ENCODE data around the gene MYCBP. TPM values are rescaled to one million over a fixed set of nuclear protein-coding genes. Genes with fewer than 3 reads are reported as not detected.
"Not testable (repeated sequence)": the region's sequence is repeated elsewhere in the genome, so short reads cannot be mapped to it uniquely, and the experiment has no call there.

The MYCBP gene
- total RNA-seq, 1 donor from 2014 or later: 11.5 TPM

- no peaks in the 10 kb centered on the region for H3K27me3 ChIP-seq (ENCODE audit: control insufficient read depth, insufficient read depth, low read length)
- H3K36me3 ChIP-seq (ENCODE audit: control insufficient read depth, insufficient read depth, low read length): no peaks in the 10 kb centered on the region
- H3K4me3 ChIP-seq (ENCODE audit: low read depth, low read length): no peak overlapping the region
- DNase-seq (ENCODE audit: low read depth): no peak
- no peak for TF ChIP-seq CTCF (IDR thresholded peaks at IDR 0.05; ENCODE audit: insufficient read depth, low read length, poor library complexity, severe bottlenecking)
Measured at GRCh38 chr1:38848071-38848470, 25.1 kb downstream of the MYCBP start.

GRCh38 chr1:38846210-38846609, 26.9 kb downstream of the MYCBP start:
- no peak for TF ChIP-seq CTCF (IDR thresholded peaks at IDR 0.05; ENCODE audit: insufficient read depth, low read length, poor library complexity, severe bottlenecking)
- no peaks in the 10 kb centered on the region for H3K36me3 ChIP-seq (ENCODE audit: control insufficient read depth, insufficient read depth, low read length)
- no peak for DNase-seq (ENCODE audit: low read depth)

GRCh38 chr1:38845088-38845487, 28.1 kb downstream of the MYCBP start:
- H3K27me3 ChIP-seq (ENCODE audit: control insufficient read depth, insufficient read depth, low read length); DNase-seq (ENCODE audit: low read depth); H3K4me3 ChIP-seq (ENCODE audit: low read depth, low read length); H3K36me3 ChIP-seq (ENCODE audit: control insufficient read depth, insufficient read depth, low read length): not testable (repeated sequence)

More at GRCh38 chr1:38846210-38846609, 26.9 kb downstream of the MYCBP start:
- no peaks in the 10 kb centered on the region for H3K27me3 ChIP-seq (ENCODE audit: control insufficient read depth, insufficient read depth, low read length)
- H3K4me3 ChIP-seq (ENCODE audit: low read depth, low read length): no peak overlapping the region

GRCh38 chr1:38840281-38840680, 32.9 kb downstream of the MYCBP start:
- Histone ChIP-seq H3K4me3 (ENCODE audit: low read depth, low read length) (no peak overlapping the region), H3K27me3 (ENCODE audit: control insufficient read depth, insufficient read depth, low read length) (no peaks in the 10 kb centered on the region), H3K36me3 (ENCODE audit: control insufficient read depth, insufficient read depth, low read length) (no peaks in the 10 kb centered on the region)
- TF ChIP-seq CTCF (IDR thresholded peaks at IDR 0.05; ENCODE audit: insufficient read depth, low read length, poor library complexity, severe bottlenecking): no peak
- DNase-seq (ENCODE audit: low read depth): no peak

GRCh38 chr1:38839363-38839762, 33.8 kb downstream of the MYCBP start:
- H3K4me3 ChIP-seq (ENCODE audit: low read depth, low read length): no peak overlapping the region
- DNase-seq (ENCODE audit: low read depth): no peak
- TF ChIP-seq CTCF (IDR thresholded peaks at IDR 0.05; ENCODE audit: insufficient read depth, low read length, poor library complexity, severe bottlenecking): no peak
- no peaks in the 10 kb centered on the region for H3K27me3 ChIP-seq (ENCODE audit: control insufficient read depth, insufficient read depth, low read length)
- H3K36me3 ChIP-seq (ENCODE audit: control insufficient read depth, insufficient read depth, low read length): no peaks in the 10 kb centered on the region

- DNase-seq (ENCODE audit: low read depth); H3K36me3 ChIP-seq (ENCODE audit: control insufficient read depth, insufficient read depth, low read length): not testable (repeated sequence)
Measured at GRCh38 chr1:38836316-38836715, 36.8 kb downstream of the MYCBP start.

GRCh38 chr1:38834937-38835827, 38.0 kb downstream of the MYCBP start:
- peak; percentile 45 for DNase-seq (ENCODE audit: low read depth)

More at GRCh38 chr1:38836316-38836715, 36.8 kb downstream of the MYCBP start:
- H3K27me3 ChIP-seq (ENCODE audit: control insufficient read depth, insufficient read depth, low read length); H3K4me3 ChIP-seq (ENCODE audit: low read depth, low read length): not testable (repeated sequence)

More at GRCh38 chr1:38834937-38835827, 38.0 kb downstream of the MYCBP start:
- Histone ChIP-seq H3K36me3 (ENCODE audit: control insufficient read depth, insufficient read depth, low read length) (no peaks in the 10 kb centered on the region), H3K4me3 (ENCODE audit: low read depth, low read length) (no peak overlapping the region), H3K27me3 (ENCODE audit: control insufficient read depth, insufficient read depth, low read length) (no peaks in the 10 kb centered on the region)
- TF ChIP-seq CTCF (IDR thresholded peaks at IDR 0.05; ENCODE audit: insufficient read depth, low read length, poor library complexity, severe bottlenecking): peak; percentile 64

All from kidney epithelial cell (primary cell).